C4-2B (cell line): Measurements from ENCODE around the gene FRA10AC1.

Experiments used
- H3K27ac ChIP-seq: fragments of 450-650 bp; 2 replicates; pipeline ENCODE4 v1.5.1; 2017
- CTCF ChIP-seq: fragments of 450-650 bp; conservative IDR thresholded peaks from 2 replicates; pipeline ENCODE4 v1.5.1; 2017; ENCODE audit warnings: mild to moderate bottlenecking
- ZFX ChIP-seq: fragments of 450-650 bp; IDR thresholded peaks from 2 replicates; pipeline ENCODE4 v1.6.1; 2017

Gene FRA10AC1

GRCh38 chr10:93742633-93743349, 40.4 kb upstream of the FRA10AC1 start:
- TF ChIP-seq ZFX (no peak), CTCF (no peak)
- H3K27ac ChIP-seq: no peak overlapping the region

- H3K27ac ChIP-seq: no peak overlapping the region
Measured at GRCh38 chr10:93741367-93741766, 39.0 kb upstream of the FRA10AC1 start.

GRCh38 chr10:93726024-93726423, 23.6 kb upstream of the FRA10AC1 start:
- no peak overlapping the region for H3K27ac ChIP-seq
- no peak for TF ChIP-seq CTCF
- no peak for TF ChIP-seq ZFX

More at GRCh38 chr10:93741367-93741766, 39.0 kb upstream of the FRA10AC1 start:
- TF ChIP-seq CTCF (no peak), ZFX (no peak)

GRCh38 chr10:93723153-93723552, 20.8 kb upstream of the FRA10AC1 start:
- no peak for TF ChIP-seq ZFX
- no peak for TF ChIP-seq CTCF
- no peak overlapping the region for H3K27ac ChIP-seq

- H3K27ac ChIP-seq: no peak overlapping the region
- TF ChIP-seq ZFX (no peak), CTCF (no peak)
Measured at GRCh38 chr10:93722550-93722949, 20.2 kb upstream of the FRA10AC1 start.

- no peak overlapping the region for H3K27ac ChIP-seq
- TF ChIP-seq CTCF (no peak), ZFX (no peak)
Measured at GRCh38 chr10:93719901-93720300, 17.5 kb upstream of the FRA10AC1 start.

GRCh38 chr10:93718937-93719725, 16.7 kb upstream of the FRA10AC1 start:
- TF ChIP-seq CTCF: no peak
- no peak for TF ChIP-seq ZFX
- H3K27ac ChIP-seq: no peak overlapping the region
